ENCODE measurements around the gene RAB31.

- TF ChIP-seq CTCF (IDR thresholded peaks at IDR 0.05) (no peak), POLR2A (IDR thresholded peaks at IDR 0.05) (no peak)
These were observed 130.2 kb downstream of the RAB31 start for GRCh38 chr18:9838144-9838877.
